ENCODE data around the gene ENAH.
A peak's percentile ranks its signal among the peaks of the same experiment; 100 is the strongest.

Gene ENAH

DNA sequence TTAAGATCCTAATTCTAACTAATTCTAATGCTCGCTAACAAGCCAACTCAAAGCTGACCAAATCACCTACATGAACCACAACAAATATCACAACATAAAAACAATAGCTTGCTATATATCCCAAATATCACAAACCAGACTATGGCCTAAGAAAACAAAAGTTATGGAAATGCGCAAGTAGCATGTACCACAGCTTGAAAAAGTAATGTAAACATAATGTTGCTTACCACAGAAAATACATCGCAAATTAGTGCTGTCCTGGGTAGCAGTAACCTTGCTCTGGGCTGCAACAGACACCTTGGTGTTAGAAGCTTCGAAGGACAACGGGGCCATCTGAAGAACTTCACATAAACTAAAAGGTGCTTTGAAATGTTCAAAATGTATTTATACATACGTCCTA, 117.6 kb downstream of the ENAH start:
- Mint-ChIP-seq H3K27ac (peak overlapping the region; percentile 57), H3K4me3 (no peak overlapping the region), H3K27me3 (ENCODE audit: low read depth, poor library complexity) (no peaks in the 10 kb centered on the region), H3K9me3 (no peaks in the 10 kb centered on the region), H3K36me3 (ENCODE audit: low read depth) (peaks cover 6% of the 10 kb centered on the region), H3K4me1 (peaks cover 35% of the 10 kb centered on the region)
- DNase-seq, result no peak
- no peak for TF ChIP-seq CTCF (IDR thresholded peaks at IDR 0.05)

DNA sequence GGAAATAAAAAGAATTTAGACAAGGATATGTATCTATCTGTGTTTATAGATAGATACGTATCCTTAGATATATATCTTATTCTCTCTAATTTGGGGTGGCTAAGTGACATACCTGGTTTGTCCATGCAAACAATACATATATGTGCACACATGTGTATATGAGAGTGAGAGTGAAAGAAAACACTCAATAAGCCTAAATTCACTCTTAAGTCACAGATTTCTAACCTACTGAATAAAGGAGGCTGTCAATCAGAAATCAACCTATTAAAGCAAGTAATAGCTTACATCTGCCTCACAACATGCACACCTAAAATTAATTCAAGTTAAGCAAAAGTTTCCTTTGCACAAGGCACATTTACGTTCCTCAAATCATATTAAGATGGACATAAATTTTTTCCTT, 118.2 kb downstream of the ENAH start:
- H3K9me3 Mint-ChIP-seq, result no peaks in the 10 kb centered on the region
- H3K27me3 Mint-ChIP-seq (ENCODE audit: low read depth, poor library complexity), result no peaks in the 10 kb centered on the region
- H3K27ac Mint-ChIP-seq, result no peak overlapping the region
- TF ChIP-seq CTCF (IDR thresholded peaks at IDR 0.05), result no peak
- H3K4me1 Mint-ChIP-seq, result peaks cover 34% of the 10 kb centered on the region
- no peak for DNase-seq
- H3K4me3 Mint-ChIP-seq, result no peak overlapping the region
- peaks cover 6% of the 10 kb centered on the region for H3K36me3 Mint-ChIP-seq (ENCODE audit: low read depth)

GRCh38 chr1:225534135-225534534, 118.8 kb downstream of the ENAH start:
- Mint-ChIP-seq H3K27ac (no peak overlapping the region), H3K36me3 (ENCODE audit: low read depth) (peaks cover 6% of the 10 kb centered on the region), H3K9me3 (no peaks in the 10 kb centered on the region), H3K4me1 (peaks cover 28% of the 10 kb centered on the region), H3K4me3 (no peak overlapping the region), H3K27me3 (ENCODE audit: low read depth, poor library complexity) (no peaks in the 10 kb centered on the region)
- DNase-seq, result no peak
- no peak for TF ChIP-seq CTCF (IDR thresholded peaks at IDR 0.05)

GRCh38 chr1:225533238-225533637, 119.7 kb downstream of the ENAH start:
- peak overlapping the region; percentile 95 for H3K27ac Mint-ChIP-seq
- H3K9me3 Mint-ChIP-seq, result no peaks in the 10 kb centered on the region
- no peak for TF ChIP-seq CTCF (IDR thresholded peaks at IDR 0.05)
- peaks cover 19% of the 10 kb centered on the region for H3K4me1 Mint-ChIP-seq
- H3K27me3 Mint-ChIP-seq (ENCODE audit: low read depth, poor library complexity), result no peaks in the 10 kb centered on the region
- peaks cover 6% of the 10 kb centered on the region for H3K36me3 Mint-ChIP-seq (ENCODE audit: low read depth)
- no peak for DNase-seq
- H3K4me3 Mint-ChIP-seq, result no peak overlapping the region

DNA sequence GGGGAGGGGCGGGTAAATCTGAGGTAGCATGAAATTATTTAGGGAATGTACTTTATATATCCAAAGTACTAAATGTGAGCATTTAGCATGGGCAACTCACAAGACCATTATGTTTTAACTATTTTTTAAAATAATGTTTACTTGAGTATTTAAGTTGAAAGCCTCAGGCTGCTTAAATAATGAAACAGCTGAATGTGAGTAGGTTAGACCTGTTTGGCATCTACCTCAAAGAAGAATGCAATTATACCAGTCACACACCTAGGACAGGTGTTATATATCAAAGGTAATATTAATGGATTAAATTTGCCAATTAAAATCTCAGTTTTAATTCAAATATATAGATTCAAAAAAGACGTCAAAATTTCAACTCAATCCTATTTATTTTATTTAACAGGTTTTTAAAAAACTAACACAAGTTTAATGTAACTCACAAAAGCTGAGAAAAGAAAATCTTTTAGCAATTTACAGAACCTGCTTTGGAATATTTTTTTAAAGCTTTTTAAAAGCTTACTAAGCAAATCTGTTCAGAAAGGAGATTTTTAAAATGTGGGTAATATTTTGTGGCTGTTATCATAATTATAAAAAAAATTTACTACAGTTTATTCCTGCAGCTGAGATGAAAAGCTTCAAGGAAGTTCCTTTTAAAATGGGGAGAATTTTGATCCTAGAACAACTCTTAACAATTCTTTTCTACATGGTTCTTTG, 120.5 kb downstream of the ENAH start:
- H3K27ac Mint-ChIP-seq, result no peak overlapping the region
- H3K36me3 Mint-ChIP-seq (ENCODE audit: low read depth), result peaks cover 6% of the 10 kb centered on the region
- H3K27me3 Mint-ChIP-seq (ENCODE audit: low read depth, poor library complexity), result no peaks in the 10 kb centered on the region
- no peak overlapping the region for H3K4me3 Mint-ChIP-seq
- no peaks in the 10 kb centered on the region for H3K9me3 Mint-ChIP-seq
- no peak for TF ChIP-seq CTCF (IDR thresholded peaks at IDR 0.05)
- peaks cover 15% of the 10 kb centered on the region for H3K4me1 Mint-ChIP-seq
- DNase-seq, result no peak

GRCh38 chr1:225529726-225530125, 123.2 kb downstream of the ENAH start:
- H3K27me3 Mint-ChIP-seq (ENCODE audit: low read depth, poor library complexity), result no peaks in the 10 kb centered on the region
- H3K36me3 Mint-ChIP-seq (ENCODE audit: low read depth), result peaks cover 26% of the 10 kb centered on the region
- DNase-seq, result no peak
- H3K9me3 Mint-ChIP-seq, result no peaks in the 10 kb centered on the region
- H3K4me3 Mint-ChIP-seq, result no peak overlapping the region
- H3K27ac Mint-ChIP-seq, result no peak overlapping the region
- TF ChIP-seq CTCF (IDR thresholded peaks at IDR 0.05), result no peak
- H3K4me1 Mint-ChIP-seq, result peaks cover 7% of the 10 kb centered on the region

All from nephron progenitor cell (in vitro differentiated cells).